DMS114 treated with DMSO at 0.1 percent for 48 hours (cell line): Measurements from ENCODE around the gene ADAMTS15.

Experiments
- DNase-seq: peaks from one replicate; lab custom pipeline; 2025; ENCODE audit not compliant: unreplicated experiment; lab: John Stamatoyannopoulos, UW

The ADAMTS15 gene

DNA sequence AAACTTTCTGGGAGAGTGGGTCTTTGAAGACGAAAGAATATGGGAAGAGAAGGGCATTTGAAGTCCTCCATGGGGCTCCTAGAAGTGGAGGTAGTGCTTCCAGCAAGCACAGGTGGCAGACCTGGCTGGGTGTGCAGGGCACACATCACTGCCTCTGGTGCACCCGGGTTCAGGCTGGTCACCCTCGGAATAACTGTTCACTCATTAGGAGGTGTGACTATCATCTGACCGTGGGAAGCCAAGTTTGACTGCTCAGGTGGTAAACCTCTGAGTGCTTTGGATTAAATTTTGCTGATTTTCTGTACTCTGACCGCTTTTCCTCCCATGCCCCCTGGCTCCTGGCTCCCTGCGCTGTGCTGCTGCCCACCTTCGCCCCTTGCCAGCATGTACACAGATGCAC is 11.1 kb downstream of the ADAMTS15 start:
- DNase-seq = no peak

GRCh38 chr11:130462101-130462885 is 13.8 kb downstream of the ADAMTS15 start:
- no peak for DNase-seq

DNA sequence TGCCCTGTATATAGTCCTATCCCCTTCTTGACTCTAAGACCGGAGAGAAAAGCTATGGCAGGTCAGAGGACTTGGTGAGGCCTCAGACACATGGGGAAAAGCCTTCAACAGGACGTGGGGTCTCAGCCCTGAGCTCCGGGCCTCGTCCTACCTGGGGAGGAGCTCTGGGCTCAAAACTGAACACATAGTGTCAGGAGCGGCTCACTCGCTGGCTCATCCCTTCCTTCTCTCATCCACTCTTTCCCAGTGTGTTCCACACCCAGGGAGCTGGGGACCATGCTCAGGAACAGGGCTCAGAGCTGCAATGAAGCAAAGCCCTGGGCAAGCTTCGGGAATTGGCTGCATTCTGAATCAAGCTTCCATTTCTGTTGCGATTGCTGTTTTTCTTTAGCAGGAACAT is 14.5 kb downstream of the ADAMTS15 start:
- no peak for DNase-seq

DNA sequence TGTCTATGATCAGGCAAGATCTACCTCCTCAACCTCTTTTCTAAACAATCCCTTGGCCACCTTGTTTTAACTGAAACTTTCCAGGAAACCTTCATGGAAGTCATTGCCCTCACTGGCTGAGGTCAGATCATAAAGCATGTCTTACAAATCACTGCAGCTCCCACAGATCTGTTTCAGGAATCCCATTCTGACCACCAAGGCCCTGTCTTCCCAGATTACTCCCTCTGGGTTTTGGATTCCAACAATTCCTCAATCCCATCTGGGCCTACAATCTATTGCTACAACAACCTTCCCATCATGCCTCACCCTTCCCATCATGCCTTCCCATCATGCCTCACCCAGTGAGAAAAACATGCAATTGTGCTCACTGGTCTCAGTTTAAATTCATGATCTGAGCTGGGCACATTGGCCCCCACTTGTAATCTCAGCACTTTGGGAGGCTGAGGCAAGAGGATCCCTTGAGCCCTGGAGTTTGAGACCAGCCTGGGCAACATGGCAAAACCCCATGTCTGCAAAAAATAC is 15.9 kb downstream of the ADAMTS15 start:
- no peak for DNase-seq

DNA sequence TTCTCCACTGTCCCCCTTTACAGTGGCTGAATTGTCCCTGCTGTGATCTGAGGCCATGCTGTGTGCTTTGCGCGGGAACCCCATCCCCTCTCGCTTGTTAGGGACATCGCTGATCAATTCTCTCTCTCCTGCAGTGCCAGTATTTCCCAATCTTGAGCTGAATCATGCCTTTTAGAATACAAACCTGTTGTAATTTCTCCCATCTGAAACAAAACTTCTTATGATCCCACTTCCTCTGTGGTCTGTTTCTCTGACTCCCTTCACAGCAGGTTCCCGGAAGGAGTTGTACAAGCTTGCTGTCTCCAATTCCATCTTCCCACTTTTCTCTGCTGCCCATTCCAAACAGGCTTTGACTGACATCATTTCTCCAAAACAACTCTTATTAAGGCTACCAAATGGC is 16.8 kb downstream of the ADAMTS15 start:
- no peak for DNase-seq

GRCh38 chr11:130467116-130467900 is 18.9 kb downstream of the ADAMTS15 start:
- no peak for DNase-seq

- no peak for DNase-seq
These were observed 20.7 kb downstream of the ADAMTS15 start for GRCh38 chr11:130469181-130469580.

GRCh38 chr11:130470832-130471706 is 22.6 kb downstream of the ADAMTS15 start:
- no peak for DNase-seq

DNA sequence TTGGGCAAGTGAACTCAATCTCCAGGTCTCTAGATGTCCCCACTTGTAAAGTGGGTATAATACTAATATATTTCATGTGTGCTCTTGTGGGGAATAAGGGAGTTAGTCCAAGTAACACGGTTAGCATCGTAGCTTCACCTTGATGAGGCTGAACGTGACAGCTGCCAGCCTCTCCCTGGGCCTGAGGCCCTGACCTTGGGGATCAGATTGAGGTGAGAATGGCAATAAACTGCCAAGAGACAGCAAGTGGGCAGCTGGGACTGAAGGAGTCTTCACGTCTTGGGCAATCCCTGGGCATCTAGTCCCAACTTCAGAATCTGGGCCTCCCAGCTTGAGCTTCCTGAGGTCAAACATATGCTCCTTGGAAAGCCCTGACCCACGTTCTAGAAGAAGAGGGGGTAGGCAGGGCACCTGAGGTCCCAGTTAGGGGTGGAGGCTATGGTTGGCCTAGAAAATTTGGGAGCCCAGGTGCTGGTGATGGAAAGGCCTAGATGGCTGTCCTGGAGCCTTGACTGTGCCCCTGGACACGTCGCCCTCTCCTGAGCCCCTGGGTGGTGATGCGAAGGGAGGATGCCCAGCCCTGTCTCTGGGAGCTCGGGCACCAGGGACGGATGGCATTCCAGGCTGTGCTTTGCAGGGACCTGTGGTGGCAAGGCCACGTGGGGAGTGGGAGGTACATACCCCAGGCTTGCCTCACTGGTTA is 23.4 kb downstream of the ADAMTS15 start:
- no peak for DNase-seq

DNA sequence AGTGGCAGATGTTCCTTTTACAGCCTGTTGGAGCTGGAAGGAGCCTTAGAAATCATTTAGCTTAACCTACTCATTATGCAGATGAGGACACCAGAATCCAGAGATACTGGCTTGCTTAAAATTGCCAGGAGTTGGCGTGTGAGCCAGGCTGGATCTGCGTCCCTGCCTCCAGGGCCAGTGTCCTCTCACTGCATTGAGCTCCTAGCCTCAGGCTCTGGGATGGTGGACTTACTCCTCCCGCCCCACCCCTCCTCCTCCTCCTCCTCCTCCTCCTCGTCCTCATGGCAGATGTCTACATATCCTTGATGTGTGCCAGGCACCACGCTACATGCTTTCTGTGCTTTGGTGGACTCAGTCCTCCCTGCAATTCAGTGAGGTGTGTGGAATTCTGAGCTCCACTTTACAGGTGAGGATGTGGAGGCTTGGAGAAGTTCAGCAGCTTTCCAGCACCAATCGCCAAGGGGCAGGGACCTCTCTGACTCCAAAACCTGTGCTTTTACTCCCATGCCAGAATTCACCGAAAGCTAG is 24.1 kb downstream of the ADAMTS15 start:
- no peak for DNase-seq

GRCh38 chr11:130473056-130473794 is 24.8 kb downstream of the ADAMTS15 start:
- no peak for DNase-seq

- DNase-seq = no peak
These were observed 25.4 kb downstream of the ADAMTS15 start for GRCh38 chr11:130473795-130474377.

- DNase-seq = no peak
These were observed 26.4 kb downstream of the ADAMTS15 start for GRCh38 chr11:130474637-130475400.

GRCh38 chr11:130475426-130476053 is 27.1 kb downstream of the ADAMTS15 start:
- no peak for DNase-seq

GRCh38 chr11:130476200-130476921 is 27.9 kb downstream of the ADAMTS15 start:
- no peak for DNase-seq

GRCh38 chr11:130476922-130477491 is 28.6 kb downstream of the ADAMTS15 start:
- no peak for DNase-seq

DNA sequence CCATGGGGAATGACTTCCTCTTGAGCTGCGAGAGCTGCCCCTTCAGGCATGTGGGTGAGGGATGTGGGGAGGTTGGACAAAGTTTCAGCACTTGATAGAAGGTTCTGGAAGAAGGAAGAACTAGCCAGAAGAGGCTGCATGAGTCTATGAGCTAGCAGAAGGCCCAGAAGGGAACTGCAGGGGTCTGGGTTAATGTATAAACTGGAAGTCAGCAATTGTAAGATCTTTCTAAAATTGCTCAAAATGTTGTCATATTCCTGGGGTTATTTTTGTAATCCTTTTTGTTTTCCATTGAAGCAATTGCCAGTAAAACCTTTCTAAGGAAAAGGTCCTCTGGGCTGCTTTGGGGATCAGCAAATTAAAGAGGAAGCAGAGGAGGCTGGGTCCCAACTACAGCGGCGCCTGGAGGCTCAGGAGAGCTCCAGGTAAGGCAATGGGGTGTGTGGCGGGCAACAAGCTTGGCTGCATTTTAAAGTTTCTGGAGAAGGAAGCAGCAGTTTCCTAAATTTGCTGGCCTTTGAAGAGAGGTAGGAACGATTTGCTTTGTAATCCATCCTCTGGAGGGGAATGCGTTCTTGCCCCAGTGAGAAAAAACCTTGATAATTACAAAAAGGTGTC is 29.2 kb downstream of the ADAMTS15 start:
- DNase-seq = no peak
